GM18499 (cell line): ENCODE measurements around the gene MET.

Experiments
- ATAC-seq: cut with Tn5 transposase; IDR thresholded peaks from one replicate; pipeline ENCODE4 v1.9.1; 2021; ENCODE audit warnings: moderate number of reproducible peaks; ENCODE audit not compliant: insufficient read depth, unreplicated experiment

The MET gene

DNA sequence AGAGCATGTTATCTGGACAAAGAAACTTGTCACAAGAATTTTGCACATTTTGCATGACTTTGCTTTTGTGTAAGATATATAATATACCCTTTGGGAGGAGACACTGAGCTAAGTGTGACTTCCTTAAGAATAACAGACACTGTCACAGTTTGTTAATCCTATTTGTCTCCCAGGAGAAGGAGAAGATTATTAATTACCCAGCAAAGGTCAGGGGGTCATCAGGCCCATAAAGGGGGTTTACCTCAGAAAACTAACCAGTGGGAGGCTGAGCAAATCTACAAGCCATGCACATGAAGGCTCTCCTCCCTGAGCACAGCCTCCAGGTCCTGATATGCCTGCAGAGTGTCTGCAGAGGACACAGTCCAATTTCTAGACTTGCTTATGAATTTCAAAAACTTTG lies 10.1 kb upstream of the MET start:
- ATAC-seq, result no peak

GRCh38 chr7:116663744-116664143 lies 8.3 kb upstream of the MET start:
- ATAC-seq, result no peak

GRCh38 chr7:116665332-116665996 lies 6.5 kb upstream of the MET start:
- no peak for ATAC-seq

DNA sequence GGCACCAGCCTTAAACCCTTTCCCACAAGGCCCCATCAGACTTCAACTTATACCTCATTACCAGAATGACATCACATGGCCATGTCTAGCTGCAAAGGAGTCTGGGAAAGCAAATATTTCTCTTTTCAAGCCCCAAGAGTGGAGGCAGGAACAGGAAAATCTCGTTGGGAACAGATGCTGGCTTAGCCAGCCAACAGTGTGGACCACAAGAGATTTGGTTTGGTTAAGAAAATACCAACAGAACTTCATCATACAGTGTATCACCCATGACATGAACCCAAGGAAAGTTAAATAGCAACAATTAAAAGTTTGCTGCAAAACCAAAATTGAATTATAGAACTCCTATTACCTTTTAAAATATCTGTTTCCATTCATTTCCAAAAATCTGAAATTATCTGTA lies 2.2 kb upstream of the MET start:
- no peak for ATAC-seq

DNA sequence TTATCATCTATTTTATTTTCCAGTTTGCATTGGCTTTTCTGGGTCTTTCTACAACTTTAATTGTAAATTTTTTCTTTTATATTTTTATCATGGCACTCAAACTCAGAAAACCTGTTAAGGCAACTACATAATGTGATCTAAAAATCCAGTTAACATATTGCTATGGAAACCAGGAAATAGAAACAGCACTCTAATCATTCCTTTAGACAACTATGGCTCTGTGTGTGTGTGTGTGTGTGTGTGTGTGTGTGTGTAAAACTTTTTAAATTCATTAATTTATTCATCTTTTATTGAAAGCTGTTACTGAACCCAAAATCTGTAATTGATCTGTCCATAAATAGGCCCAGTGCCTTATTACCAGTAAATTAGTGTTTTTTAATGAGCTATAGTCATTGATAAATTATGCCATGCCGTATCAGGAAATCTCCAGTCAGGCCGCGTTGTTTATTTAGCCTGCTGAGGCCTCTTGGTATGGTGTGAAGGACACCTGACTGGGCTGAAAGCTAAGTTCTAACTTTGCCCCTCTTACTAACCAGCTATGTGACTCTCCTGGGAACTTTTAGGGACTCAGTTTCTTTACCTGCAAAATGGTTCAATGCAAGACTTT lies 1.5 kb upstream of the MET start:
- ATAC-seq, result no peak

GRCh38 chr7:116671111-116671510 lies 885 bp upstream of the MET start:
- no peak for ATAC-seq

GRCh38 chr7:116672596-116673456 lies 830 bp downstream of the MET start:
- no peak for ATAC-seq

- no peak for ATAC-seq
Observed at GRCh38 chr7:116673457-116673865, 1.5 kb downstream of the MET start.

DNA sequence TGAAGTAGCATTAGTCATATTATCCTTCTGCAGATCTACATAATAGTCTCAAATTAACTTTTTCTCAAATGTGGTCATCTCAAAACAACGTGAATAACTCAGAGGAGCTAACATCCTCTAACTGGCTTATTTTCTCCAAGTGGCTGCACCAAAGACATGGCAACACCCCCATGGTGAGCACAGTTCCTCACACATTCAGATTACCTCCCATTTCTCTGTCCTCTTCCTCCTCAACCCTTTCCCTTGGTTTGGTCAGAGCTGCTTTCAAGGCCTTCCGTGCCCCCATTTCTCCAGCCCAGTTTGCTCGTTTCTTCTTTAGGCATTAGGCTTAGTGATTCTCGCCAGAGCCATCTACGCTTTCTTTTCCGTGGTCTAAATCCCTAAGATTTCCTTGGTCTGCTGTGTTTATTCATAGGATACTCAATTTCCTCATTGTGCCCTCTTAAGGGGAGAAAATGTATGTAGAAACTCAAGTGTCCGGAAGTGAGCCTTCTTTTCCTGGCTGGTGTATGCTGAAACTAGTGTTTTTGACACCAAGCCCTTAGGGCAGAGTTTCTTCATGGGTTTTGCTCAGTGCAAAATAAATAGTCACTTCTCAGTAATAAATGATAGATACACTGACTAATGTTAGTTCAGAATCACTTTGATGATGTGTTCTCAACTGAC lies 2.6 kb downstream of the MET start:
- no peak for ATAC-seq

DNA sequence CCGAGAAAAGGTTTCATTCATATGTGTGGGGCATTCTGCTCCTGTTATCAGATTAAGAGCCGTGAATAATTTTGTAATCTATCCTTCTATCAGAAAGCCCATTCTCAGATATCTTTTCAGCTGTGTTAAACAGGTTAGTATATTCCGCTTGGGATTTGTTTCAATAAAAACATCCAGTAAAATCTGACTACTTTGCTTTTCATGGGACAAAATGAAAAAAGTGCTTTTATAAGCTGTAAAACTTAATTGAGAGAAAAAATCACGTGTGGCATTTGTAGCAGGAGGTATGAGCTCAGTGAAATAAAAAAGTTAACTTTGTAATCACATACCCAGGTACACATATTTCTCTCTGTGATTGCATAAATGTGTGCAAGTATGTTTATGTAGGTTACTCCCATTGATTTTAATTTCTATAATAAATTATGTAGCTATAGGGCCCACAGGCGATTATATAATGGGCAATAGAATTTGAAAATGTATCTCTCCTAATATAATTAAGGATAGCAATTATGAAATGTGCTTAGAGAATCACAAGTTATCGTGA lies 3.9 kb downstream of the MET start:
- ATAC-seq, result no peak

DNA sequence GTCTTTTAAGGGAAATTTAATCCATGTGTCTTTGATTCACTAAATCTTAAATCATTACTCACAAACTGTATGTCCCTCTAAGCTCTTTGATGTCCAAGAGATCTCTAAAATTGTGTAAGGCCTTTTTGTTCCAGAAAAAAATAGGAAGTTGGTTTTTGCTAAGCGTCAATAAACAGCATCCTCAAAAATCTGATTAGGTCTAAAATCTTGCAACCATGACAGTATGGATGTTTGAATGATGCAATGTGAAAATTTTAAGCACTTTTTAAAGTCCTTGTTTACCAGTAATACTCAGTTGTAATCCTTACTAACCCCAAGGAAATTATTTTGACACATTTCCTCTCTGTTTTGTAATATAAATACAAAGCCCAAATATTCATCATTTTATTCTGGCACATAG lies 6.8 kb downstream of the MET start:
- ATAC-seq, result no peak

DNA sequence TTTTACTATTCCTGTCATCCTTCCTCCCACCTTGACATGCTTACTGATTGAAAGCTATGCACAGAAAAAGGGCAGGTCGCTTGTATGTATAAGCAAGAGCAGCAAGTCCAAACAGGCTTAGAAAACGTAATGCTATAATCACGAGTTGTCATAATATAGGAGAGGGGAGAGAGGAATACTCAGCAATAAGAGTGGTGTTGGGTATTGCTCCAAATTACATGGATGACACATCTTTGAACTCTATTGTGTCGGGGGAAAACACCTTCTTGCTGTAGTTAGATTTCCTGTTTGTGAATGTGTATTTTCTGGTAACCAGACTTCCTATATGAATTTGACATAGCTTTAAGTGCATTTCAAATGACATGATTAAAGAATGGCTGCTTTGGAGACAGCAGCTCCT lies 7.5 kb downstream of the MET start:
- ATAC-seq, result peak; percentile 44

DNA sequence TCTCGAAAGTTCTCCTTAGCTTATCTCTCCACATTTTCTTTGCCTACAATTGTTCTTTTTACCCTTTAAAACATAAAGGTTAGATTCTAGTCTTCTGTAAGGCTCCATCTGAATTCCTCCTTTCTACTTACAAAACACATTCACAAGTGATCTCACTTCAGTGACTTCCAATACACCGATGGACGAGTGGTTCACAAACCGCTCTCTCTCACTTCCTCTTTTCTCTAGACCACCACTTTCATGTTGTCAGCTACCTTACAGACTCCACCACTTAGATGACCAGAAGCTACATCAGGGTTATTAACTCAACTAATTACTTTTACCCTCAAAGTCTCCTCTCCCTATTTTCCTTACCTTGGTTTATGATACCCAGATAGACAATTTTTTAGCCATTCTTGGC lies 11.8 kb downstream of the MET start:
- ATAC-seq, result peak; percentile 100

- no peak for ATAC-seq
Observed at GRCh38 chr7:116686033-116686432, 14.0 kb downstream of the MET start.

DNA sequence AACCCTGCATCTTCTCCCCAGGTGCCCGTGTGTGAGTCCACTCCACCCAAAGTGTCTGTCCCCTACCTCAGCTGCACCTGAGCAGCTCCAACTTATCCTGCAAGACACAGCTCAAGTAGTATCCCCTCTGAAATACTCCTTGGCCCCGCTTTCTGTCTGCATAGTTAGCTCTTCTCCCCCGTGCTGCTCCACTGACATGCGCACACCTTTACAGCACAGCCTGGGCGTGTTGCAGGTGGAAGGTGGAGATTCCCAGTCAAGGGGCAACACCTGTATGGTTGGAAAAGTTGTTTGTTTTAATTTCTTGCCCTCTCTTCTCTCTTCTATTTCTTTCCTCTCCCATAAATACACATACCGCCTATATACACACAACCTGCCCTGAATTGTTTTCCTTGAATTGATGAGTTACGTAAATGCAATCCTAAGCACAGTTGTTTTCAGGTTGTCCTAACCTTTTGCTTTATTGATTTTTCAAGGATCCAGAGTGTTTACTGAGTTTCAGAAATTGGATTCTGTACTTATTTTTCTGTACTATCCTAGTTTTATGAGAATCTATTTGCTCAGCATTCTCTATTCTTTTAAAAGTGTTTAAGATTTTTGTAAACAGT lies 14.9 kb downstream of the MET start:
- ATAC-seq, result no peak

- ATAC-seq, result no peak
Observed at GRCh38 chr7:116687801-116688201, 15.8 kb downstream of the MET start.

DNA sequence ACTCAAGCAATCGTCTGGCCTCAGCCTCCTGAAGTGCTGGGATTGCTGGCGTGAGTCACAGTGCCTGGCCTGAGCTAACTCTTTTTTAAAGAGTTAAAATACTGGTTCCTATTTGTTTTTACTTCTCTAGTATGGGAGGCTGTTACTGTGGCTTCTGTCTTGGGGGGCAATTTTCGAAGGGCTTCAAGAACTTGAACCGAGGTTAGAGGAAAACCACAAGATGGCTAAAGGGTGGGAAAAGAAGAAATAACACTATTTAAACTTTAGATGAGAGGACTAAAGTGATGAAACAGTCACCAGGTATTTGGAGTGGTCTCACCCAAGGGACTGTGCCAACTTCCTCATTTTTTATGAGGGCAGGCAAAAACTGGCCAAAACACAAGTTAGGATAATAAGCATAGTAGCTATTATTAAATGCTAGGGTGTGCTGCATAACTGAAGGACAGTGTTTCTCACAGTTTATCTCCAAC lies 17.8 kb downstream of the MET start:
- no peak for ATAC-seq

DNA sequence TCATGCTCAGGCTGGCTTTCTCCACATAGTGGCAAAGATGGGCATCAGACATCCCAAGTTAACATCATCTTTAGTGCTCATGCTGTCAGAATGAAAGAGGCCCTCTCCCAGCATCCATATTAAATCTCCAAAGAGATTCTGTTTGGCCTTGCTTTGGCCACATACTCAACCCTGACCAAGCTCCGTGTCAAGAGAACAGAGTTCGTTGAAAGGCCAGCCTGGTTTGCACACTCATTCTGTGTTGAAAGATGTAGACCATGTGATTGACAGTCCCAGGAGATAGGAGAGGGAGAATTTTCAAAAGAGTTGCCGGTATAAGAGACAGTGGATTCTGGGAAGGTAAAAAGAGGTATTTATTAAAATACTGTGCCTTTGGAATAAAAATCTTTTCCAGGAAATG lies 19.7 kb downstream of the MET start:
- ATAC-seq, result no peak

- ATAC-seq, result no peak
Observed at GRCh38 chr7:116692401-116693308, 20.7 kb downstream of the MET start.
